Pulmonary artery endothelial cell (primary cell): Measurements from ENCODE around the gene CA10. TPM values are rescaled to one million over a fixed set of nuclear protein-coding genes. Genes with fewer than 3 reads are reported as not detected.

ENCODE experiments used
- DNase-seq: peaks from one replicate; pipeline ENCODE4 v3.0.0-alpha.2; 2011; ENCODE audit warnings: low read depth, low spot score
- total RNA-seq: library from RNA; depleted of rRNA; stranded (reverse); fragments of >200 nt; gene quantifications from 2 replicates; pipeline ENCODE4 v1.2.3, GENCODE V29; 2014

The CA10 gene
- total RNA-seq, 1 donor from 2014 or later = not detected

GRCh38 chr17:51954232-51954765 lies 204.2 kb downstream of the CA10 start:
- no peak for DNase-seq

- no peak for DNase-seq
Observed at GRCh38 chr17:51951741-51952140, 206.8 kb downstream of the CA10 start.

GRCh38 chr17:51948128-51948527 lies 210.4 kb downstream of the CA10 start:
- DNase-seq = no peak

- DNase-seq = no peak
Observed at GRCh38 chr17:51947160-51947735, 211.3 kb downstream of the CA10 start.

- no peak for DNase-seq
Observed at GRCh38 chr17:51946311-51946710, 212.2 kb downstream of the CA10 start.

- no peak for DNase-seq
Observed at GRCh38 chr17:51941272-51941671, 217.2 kb downstream of the CA10 start.

GRCh38 chr17:51937264-51937663 lies 221.2 kb downstream of the CA10 start:
- no peak for DNase-seq

- no peak for DNase-seq
Observed at GRCh38 chr17:51935477-51935876, 223.0 kb downstream of the CA10 start.

- DNase-seq = no peak
Observed at GRCh38 chr17:51933647-51934046, 224.9 kb downstream of the CA10 start.

- no peak for DNase-seq
Observed at GRCh38 chr17:51926448-51926847, 232.1 kb downstream of the CA10 start.

- DNase-seq = no peak
Observed at GRCh38 chr17:51921500-51921899, 237.0 kb downstream of the CA10 start.

- DNase-seq = no peak
Observed at GRCh38 chr17:51914577-51914976, 243.9 kb downstream of the CA10 start.

- no peak for DNase-seq
Observed at GRCh38 chr17:51913491-51914205, 244.9 kb downstream of the CA10 start.

- DNase-seq = no peak
Observed at GRCh38 chr17:51912939-51913338, 245.6 kb downstream of the CA10 start.

GRCh38 chr17:51911237-51911636 lies 247.3 kb downstream of the CA10 start:
- no peak for DNase-seq

GRCh38 chr17:51909971-51910370 lies 248.5 kb downstream of the CA10 start:
- DNase-seq = no peak

- DNase-seq = no peak
Observed at GRCh38 chr17:51908841-51909537, 249.5 kb downstream of the CA10 start.

- DNase-seq = no peak
Observed at GRCh38 chr17:51907041-51907440, 251.5 kb downstream of the CA10 start.

GRCh38 chr17:51904379-51904778 lies 254.1 kb downstream of the CA10 start:
- DNase-seq = no peak

- no peak for DNase-seq
Observed at GRCh38 chr17:51901242-51901641, 257.3 kb downstream of the CA10 start.

GRCh38 chr17:51891936-51892335 lies 266.6 kb downstream of the CA10 start:
- DNase-seq = no peak

- no peak for DNase-seq
Observed at GRCh38 chr17:51890710-51891109, 267.8 kb downstream of the CA10 start.
